ENCODE measurements around the gene MORF4L1.

DNA sequence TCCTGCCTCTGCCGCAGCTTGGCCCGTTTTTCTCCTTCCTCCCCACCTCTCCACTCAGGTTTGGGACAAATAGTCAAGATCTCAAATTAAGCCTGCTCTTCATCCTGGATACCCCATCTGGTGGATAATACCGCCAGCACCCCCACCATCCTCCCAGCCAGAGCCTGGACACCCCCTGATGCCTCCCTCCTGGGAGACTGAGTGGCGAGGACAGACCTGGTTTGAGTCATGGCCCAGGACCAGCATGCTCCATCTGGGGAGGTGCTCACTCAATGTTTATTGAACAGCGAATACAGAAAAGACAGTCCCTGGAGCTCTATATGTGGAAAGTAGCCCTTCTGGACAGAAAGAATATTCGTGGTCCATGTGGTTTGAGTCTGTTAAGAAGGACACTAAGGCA lies 48.8 kb downstream of the MORF4L1 start:
- TF ChIP-seq ZNF512 (CRISPR knock-in tag; IDR thresholded peaks at IDR 0.05; ENCODE audit: borderline replicate concordance) (no peak), E2F5 (CRISPR knock-in tag; IDR thresholded peaks at IDR 0.05) (no peak), ZNF121 (CRISPR knock-in tag; IDR thresholded peaks at IDR 0.05) (no peak), CTCF (IDR thresholded peaks at IDR 0.05) (no peak), PRDM15 (CRISPR knock-in tag; IDR thresholded peaks at IDR 0.05) (no peak), ZNF232 (CRISPR knock-in tag; IDR thresholded peaks at IDR 0.05) (no peak), FOXP1 (CRISPR knock-in tag; IDR thresholded peaks at IDR 0.05; ENCODE audit: borderline replicate concordance) (no peak), USF1 (CRISPR knock-in tag; IDR thresholded peaks at IDR 0.05) (no peak), SP1 (CRISPR knock-in tag; conservative IDR thresholded peaks at IDR 0.05) (no peak), GABPB1 (CRISPR knock-in tag; IDR thresholded peaks at IDR 0.05) (no peak), ZSCAN18 (CRISPR knock-in tag; IDR thresholded peaks at IDR 0.05) (no peak), ZNF263 (CRISPR knock-in tag; IDR thresholded peaks at IDR 0.05; ENCODE audit: low read depth) (no peak)
